GM12874 (cell line): ENCODE measurements around the gene CLCF1.

Experiments used
- TF ChIP-seq, protein P1 (sequence below): IDR thresholded peaks from 2 replicates; pipeline ENCODE4 v1.5.1; 2011; ENCODE audit warnings: low read depth, mild to moderate bottlenecking, control low read depth, low read length, moderate library complexity; ENCODE audit not compliant: insufficient read depth

CLCF1 gene

DNA sequence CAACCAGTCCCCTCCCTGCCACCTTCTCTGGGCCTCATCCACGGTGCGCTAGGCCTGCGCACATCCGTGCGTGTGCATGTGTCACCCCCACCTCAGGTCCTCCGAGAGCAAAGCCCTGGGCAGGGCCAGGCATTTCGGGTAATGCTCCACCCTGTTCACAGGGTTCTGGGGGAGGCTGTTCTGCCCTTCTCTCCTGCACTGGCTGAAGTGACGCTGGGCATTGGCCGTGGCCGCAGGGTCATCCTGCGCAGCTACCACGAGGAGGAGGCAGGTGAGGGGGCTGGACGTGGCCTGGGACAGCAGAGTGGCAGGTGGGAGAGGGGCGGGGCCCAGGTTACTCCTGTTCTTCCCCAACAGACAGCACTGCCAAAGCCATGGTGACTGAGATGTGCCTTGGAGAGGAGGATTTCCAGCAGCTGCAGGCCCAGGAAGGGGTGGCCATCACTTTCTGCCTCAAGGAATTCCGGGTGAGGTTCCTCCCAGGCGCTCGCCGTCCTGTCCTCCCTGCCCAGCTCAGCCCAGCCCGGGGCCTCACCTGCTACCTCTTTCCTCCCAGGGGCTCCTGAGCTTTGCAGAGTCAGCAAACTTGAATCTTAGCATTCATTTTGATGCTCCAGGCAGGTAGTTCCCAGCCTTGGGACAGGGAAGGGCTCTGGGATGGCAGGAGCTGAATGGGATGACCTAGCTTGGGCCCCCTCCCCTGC lies 22.3 kb upstream of the CLCF1 start:
- TF ChIP-seq, protein P1, sequence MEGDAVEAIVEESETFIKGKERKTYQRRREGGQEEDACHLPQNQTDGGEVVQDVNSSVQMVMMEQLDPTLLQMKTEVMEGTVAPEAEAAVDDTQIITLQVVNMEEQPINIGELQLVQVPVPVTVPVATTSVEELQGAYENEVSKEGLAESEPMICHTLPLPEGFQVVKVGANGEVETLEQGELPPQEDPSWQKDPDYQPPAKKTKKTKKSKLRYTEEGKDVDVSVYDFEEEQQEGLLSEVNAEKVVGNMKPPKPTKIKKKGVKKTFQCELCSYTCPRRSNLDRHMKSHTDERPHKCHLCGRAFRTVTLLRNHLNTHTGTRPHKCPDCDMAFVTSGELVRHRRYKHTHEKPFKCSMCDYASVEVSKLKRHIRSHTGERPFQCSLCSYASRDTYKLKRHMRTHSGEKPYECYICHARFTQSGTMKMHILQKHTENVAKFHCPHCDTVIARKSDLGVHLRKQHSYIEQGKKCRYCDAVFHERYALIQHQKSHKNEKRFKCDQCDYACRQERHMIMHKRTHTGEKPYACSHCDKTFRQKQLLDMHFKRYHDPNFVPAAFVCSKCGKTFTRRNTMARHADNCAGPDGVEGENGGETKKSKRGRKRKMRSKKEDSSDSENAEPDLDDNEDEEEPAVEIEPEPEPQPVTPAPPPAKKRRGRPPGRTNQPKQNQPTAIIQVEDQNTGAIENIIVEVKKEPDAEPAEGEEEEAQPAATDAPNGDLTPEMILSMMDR: no peak

DNA sequence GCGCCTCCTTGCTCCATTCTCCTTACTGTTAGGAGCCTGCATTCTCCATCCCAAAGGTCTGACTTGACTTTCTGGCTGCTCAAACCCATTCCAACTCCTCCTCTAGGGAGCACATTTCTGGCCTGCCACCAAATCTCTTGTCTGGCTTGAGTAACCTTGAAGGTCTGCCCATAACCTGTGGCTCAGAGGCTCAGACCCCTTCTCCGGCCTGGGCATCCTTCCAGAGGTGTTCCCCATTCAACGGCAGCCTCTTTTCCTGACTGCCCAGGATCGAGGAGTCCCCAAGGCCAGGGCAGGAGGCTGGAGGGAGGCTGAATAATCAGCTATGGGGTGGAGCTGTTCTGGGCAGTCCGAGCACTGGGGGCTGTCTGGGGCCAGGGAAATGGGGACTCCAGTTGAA lies 20.6 kb upstream of the CLCF1 start:
- TF ChIP-seq, protein P1: no peak

DNA sequence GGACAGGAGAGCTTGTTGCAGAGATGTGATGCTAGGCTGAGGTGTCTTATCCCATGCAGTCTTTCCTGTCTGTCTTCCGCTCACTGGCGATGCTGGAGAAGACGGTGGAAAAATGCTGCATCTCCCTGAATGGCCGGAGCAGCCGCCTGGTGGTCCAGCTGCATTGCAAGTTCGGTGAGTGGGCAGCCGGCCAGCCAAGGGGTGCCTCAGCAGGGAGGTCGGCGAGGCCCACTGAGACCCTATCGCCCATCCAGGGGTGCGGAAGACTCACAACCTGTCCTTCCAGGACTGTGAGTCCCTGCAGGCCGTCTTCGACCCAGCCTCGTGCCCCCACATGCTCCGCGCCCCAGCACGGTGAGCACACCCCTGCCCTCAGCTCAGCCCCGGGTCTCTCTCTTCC lies 20.0 kb upstream of the CLCF1 start:
- TF ChIP-seq, protein P1: no peak

DNA sequence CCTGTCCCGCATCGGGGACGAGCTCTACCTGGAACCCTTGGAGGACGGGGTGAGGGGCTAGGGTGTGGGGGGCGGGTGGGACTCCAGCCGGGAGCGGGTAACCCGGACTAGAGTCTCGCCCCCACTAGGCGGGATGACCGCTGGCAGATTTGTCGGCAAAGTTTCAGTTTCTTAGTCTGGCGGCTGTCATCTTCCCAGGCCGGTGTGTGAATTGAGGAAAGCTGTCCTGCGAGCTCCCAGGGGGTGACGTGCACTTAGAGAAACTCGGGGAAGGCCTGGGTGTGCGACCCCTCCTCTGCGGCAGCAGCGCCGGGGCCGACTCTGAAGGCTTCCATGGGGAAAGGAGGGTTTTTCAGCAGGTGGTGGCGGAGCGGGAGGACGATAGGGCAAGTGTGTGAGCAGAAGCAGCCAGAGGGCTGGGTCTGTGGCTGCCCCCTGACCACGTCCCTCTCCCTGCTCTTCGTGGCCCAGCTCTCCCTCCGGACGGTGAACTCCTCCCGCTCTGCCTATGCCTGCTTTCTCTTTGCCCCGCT lies 18.9 kb upstream of the CLCF1 start:
- TF ChIP-seq, protein P1: no peak

DNA sequence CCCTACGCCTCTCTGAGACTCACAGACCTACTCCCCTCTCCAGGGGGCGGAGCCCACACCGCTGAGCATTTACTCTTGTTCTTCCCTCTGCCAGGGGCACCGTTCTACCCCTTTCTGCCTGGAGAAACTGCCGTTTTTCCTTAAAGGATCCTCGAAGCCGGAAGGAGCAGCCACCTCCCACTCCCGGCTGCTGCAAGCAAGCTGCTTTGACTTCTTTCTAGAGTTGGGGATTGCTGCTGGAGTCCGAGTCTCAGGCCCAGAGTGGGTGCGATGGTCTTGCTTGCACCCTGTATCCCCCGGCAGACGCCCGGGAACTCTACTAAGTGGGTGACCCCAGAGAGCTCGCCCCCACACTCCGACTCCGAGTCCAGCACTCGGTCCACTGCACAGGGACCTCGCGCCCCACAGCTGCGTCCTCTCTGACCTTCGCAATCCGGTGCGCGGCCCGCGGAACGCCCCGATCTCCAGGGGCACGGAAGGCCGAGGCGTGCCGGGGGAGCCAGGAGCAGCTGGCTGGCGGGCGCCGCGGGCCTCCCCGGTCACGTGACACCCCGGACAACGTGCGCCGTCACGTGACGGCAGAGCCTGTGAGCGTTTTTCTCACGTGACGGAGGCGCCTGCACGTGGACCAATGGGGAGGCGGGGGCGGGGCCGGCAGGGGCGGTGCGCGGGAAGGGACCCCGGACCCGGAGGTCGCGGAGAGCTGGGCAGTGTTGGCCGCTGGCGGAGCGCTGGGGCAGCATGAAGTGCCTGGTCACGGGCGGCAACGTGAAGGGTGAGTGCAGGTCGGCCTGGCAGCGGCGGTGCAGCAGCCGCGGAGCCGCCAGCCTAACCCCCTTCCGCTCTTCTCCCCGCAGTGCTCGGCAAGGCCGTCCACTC lies 18.1 kb upstream of the CLCF1 start, which contains the start of gene RAD9A:
RAD9A (plus strand) TSS at position 683 of the 879 bp plus-strand sequence; CDS start at position 742, 59 bp downstream.
- TF ChIP-seq, protein P1: no peak

DNA sequence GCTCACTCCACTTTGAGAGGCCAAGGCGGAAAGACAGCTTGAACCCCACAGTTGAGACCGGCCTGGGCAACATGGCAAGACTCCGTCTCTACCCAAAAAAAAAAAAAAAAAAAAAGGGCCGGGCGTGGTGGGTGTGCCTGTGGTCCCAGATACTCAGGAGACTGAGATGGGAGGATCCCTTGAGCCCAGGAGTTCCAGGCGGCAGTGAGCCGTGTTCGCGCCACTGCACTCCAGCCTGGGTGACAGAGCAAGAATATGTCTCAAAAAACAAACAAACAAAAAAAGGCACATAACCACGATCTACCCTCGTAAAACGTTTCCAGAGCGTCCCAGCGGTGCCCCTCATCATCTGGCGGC lies 17.5 kb upstream of the CLCF1 start:
- TF ChIP-seq, protein P1: no peak

DNA sequence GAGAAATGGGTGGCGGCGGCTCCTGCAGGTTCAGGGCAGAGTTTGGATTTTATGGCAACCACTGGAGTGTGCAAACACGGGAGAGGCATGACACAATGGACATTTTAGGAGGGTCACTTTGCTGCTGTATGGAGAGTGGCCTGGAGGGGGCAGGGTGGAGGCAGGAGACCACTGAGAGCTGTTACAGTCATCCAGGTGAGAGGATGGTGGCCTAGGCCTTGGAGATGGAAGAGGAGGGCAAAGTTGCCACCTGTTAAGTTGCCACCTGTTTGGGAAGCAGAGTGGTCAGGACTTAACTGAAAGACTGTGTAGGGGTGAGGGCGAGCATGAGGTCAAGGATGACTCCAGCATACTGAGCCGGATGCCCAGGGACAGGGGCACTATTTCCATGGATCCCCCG lies 16.1 kb upstream of the CLCF1 start:
- TF ChIP-seq, protein P1: peak; percentile 78
